Measurements from ENCODE around the gene BCL7A.

DNA sequence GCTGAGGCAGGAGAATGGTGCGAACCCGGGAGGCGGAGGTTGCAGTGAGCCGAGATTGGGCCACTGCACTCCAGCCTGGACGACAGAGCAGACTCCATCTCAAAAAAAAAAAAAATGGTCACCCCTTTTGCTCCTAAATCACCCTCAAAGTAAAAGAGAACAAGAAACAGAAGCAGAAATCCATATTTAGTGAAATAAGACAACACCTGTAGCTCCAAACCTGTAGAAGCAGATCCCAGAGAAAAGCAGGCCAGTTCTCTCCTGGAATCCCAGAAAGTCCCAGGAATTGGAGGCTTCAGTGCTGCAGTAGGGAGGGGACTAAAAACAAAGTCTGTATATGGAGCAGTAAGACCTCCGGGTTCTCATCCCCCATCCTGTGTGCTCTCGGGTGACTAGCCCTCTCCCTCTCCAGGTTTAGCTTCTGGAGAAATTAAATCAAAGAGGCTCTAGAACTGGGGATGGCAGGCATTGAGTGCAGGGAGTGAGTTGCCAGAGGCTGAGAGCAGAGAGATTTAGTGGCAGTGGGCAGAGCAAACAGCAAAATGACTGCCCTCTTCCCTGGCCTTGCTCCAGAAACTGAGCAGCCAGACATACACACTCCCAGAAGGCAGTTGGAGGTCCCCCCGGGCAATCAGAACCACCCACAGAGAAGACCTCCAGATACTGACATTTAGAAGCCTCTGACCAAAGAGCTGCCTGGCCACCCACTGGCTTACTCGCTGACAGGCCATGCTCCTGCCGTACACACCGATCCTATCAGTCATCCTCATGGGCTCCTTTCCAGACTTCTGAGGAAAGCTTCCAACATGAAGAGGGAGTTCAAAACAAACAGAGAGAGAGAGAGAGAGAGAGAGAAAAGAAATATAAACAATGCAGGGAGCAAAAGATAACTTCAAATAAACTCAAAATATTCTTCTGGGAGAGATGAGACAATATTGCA is 50.6 kb downstream of the BCL7A start:
- TF ChIP-seq, protein P1, sequence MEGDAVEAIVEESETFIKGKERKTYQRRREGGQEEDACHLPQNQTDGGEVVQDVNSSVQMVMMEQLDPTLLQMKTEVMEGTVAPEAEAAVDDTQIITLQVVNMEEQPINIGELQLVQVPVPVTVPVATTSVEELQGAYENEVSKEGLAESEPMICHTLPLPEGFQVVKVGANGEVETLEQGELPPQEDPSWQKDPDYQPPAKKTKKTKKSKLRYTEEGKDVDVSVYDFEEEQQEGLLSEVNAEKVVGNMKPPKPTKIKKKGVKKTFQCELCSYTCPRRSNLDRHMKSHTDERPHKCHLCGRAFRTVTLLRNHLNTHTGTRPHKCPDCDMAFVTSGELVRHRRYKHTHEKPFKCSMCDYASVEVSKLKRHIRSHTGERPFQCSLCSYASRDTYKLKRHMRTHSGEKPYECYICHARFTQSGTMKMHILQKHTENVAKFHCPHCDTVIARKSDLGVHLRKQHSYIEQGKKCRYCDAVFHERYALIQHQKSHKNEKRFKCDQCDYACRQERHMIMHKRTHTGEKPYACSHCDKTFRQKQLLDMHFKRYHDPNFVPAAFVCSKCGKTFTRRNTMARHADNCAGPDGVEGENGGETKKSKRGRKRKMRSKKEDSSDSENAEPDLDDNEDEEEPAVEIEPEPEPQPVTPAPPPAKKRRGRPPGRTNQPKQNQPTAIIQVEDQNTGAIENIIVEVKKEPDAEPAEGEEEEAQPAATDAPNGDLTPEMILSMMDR (IDR thresholded peaks at IDR 0.05; ENCODE audit: insufficient read depth, low read length, poor library complexity, severe bottlenecking), result no peak
- TF ChIP-seq EZH2phosphoT487 (conservative IDR thresholded peaks at IDR 0.05; ENCODE audit: low read length), result no peak

All from SU-DHL-6 (cell line).